HG03097 (cell line): ENCODE measurements around the gene SBK3.
"Not testable (repeated sequence)": the region's sequence is repeated elsewhere in the genome, so short reads cannot be mapped to it uniquely, and the experiment has no call there.

Experiments
- ATAC-seq: cut with Tn5 transposase; IDR thresholded peaks from one replicate; pipeline ENCODE4 v1.9.1; 2021; ENCODE audit not compliant: unreplicated experiment, low FRiP score

Gene SBK3

GRCh38 chr19:55543567-55543966 is 1.8 kb downstream of the SBK3 start:
- no peak for ATAC-seq

GRCh38 chr19:55542292-55542855 is 3.0 kb downstream of the SBK3 start:
- ATAC-seq = no peak

GRCh38 chr19:55541091-55541490 is 4.3 kb downstream of the SBK3 start:
- ATAC-seq = no peak

GRCh38 chr19:55540619-55541018 is 4.7 kb downstream of the SBK3 start:
- ATAC-seq = no peak

- ATAC-seq = no peak
Measured at GRCh38 chr19:55539090-55539984, 6.0 kb downstream of the SBK3 start.

- no peak for ATAC-seq
Measured at GRCh38 chr19:55538132-55538531, 7.2 kb downstream of the SBK3 start.

- ATAC-seq = no peak
Measured at GRCh38 chr19:55537741-55538111, 7.6 kb downstream of the SBK3 start.

GRCh38 chr19:55536951-55537740 is 8.2 kb downstream of the SBK3 start, which contains the start of gene SBK2:
SBK2 (minus strand) TSS chr19:55537133; CDS start chr19:55536294, 839 bp downstream.
- no peak for ATAC-seq

GRCh38 chr19:55536366-55536765 is 9.0 kb downstream of the SBK3 start:
- no peak for ATAC-seq

GRCh38 chr19:55535965-55536350 is 9.4 kb downstream of the SBK3 start:
- ATAC-seq = no peak

GRCh38 chr19:55535173-55535964 is 10.0 kb downstream of the SBK3 start:
- ATAC-seq = no peak

GRCh38 chr19:55534280-55534679 is 11.1 kb downstream of the SBK3 start:
- ATAC-seq = not testable (repeated sequence)

- ATAC-seq = no peak
Measured at GRCh38 chr19:55530996-55531395, 14.3 kb downstream of the SBK3 start.

- no peak for ATAC-seq
Measured at GRCh38 chr19:55529636-55530234, 15.6 kb downstream of the SBK3 start.

- no peak for ATAC-seq
Measured at GRCh38 chr19:55528030-55528803, 17.1 kb downstream of the SBK3 start.

- ATAC-seq = no peak
Measured at GRCh38 chr19:55527197-55528029, 17.9 kb downstream of the SBK3 start.

GRCh38 chr19:55526216-55527196 is 18.8 kb downstream of the SBK3 start:
- no peak for ATAC-seq
